ENCODE data around the gene HPSE2.

Gene HPSE2

DNA sequence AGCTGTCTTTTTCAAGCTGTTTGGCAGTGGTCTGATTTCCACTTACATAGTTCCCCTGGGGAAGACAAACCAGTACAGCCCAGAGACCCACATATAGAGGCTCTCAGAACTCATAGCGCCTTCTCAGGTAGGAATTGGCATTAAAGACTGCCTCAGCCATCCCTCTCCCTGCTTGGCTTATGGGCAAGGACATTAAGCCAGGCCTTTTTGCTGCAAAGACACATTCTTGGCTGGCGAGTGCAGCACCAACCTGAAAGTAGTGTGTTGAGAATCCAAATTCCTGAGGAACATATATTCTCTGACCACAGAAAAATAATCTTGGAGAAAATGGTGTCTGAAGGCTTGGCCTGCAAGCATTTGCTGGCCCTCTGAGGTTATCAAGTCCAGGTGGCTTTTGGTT lies 749.7 kb downstream of the HPSE2 start:
- H3K4me1 Mint-ChIP-seq (ENCODE audit: low read depth): peaks cover 5% of the 10 kb centered on the region
- H3K27ac Mint-ChIP-seq: no peak overlapping the region
- no peaks in the 10 kb centered on the region for H3K9me3 Mint-ChIP-seq (ENCODE audit: low read depth)
- no peak overlapping the region for H3K4me3 Mint-ChIP-seq
- peaks cover 5% of the 10 kb centered on the region for H3K27me3 Mint-ChIP-seq
- H3K36me3 Mint-ChIP-seq: no peaks in the 10 kb centered on the region

GRCh38 chr10:98483658-98484057 lies 752.0 kb downstream of the HPSE2 start:
- Mint-ChIP-seq H3K4me3 (no peak overlapping the region), H3K36me3 (no peaks in the 10 kb centered on the region), H3K4me1 (ENCODE audit: low read depth) (peaks cover 12% of the 10 kb centered on the region), H3K27me3 (peaks cover 5% of the 10 kb centered on the region), H3K27ac (no peak overlapping the region), H3K9me3 (ENCODE audit: low read depth) (no peaks in the 10 kb centered on the region)

DNA sequence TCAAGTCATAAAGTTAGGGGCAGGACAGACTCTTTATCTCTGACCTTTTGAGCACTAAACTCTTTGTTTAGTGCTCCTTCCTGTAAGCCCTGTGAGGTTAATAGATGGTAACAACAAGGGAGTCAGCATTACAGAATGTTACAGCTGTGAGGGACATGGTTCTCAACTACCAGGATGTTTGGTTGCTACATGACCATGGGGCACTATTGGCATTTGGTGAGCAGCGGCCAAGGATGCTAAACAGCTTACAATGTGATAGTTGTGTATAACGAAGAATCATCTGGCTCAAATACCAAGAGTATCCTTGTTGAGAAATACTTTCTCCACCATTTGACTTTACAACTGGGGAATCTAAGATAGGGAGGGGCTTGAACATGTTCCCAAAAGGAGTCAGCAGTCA lies 753.6 kb downstream of the HPSE2 start:
- H3K4me1 Mint-ChIP-seq (ENCODE audit: low read depth): peaks cover 15% of the 10 kb centered on the region
- peaks cover 5% of the 10 kb centered on the region for H3K27me3 Mint-ChIP-seq
- no peaks in the 10 kb centered on the region for H3K9me3 Mint-ChIP-seq (ENCODE audit: low read depth)
- no peak overlapping the region for H3K27ac Mint-ChIP-seq
- H3K4me3 Mint-ChIP-seq: no peak overlapping the region
- H3K36me3 Mint-ChIP-seq: no peaks in the 10 kb centered on the region

DNA sequence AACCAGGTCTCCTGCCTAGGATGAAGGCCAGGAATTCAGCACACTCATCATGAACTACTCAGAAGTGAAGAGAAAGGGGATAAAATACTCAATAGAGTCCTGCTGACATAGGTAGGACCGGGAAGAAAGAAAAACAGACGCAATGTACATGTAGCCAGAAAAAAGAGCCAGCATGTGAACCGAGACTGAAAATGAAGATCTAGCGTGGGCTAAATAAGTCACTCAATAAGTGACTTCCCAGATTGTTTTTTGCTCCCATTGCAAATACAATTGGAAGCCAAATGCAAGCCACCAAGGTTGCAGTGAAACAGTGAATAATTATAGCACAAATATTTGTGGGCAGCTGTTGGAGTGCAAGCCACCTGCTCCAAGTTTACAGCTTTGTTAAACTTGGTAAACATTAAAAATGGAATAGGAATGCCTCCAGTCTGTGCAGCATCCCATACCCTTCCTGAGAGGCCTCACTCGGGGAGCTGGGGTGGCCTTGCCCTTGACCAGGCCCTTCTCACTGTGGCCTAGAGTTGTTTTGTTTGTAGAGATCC lies 754.2 kb downstream of the HPSE2 start:
- Mint-ChIP-seq H3K9me3 (ENCODE audit: low read depth) (no peaks in the 10 kb centered on the region), H3K36me3 (no peaks in the 10 kb centered on the region), H3K27me3 (peaks cover 5% of the 10 kb centered on the region), H3K4me3 (no peak overlapping the region), H3K27ac (no peak overlapping the region), H3K4me1 (ENCODE audit: low read depth) (peaks cover 15% of the 10 kb centered on the region)

- no peak overlapping the region for H3K4me3 Mint-ChIP-seq
- H3K36me3 Mint-ChIP-seq: no peaks in the 10 kb centered on the region
- no peaks in the 10 kb centered on the region for H3K27me3 Mint-ChIP-seq
- no peak overlapping the region for H3K27ac Mint-ChIP-seq
- peaks cover 15% of the 10 kb centered on the region for H3K4me1 Mint-ChIP-seq (ENCODE audit: low read depth)
- no peaks in the 10 kb centered on the region for H3K9me3 Mint-ChIP-seq (ENCODE audit: low read depth)
Observed at GRCh38 chr10:98478430-98479222, 757.0 kb downstream of the HPSE2 start.

- no peak overlapping the region for H3K27ac Mint-ChIP-seq
- no peak overlapping the region for H3K4me3 Mint-ChIP-seq
- H3K9me3 Mint-ChIP-seq (ENCODE audit: low read depth): no peaks in the 10 kb centered on the region
- peaks cover 15% of the 10 kb centered on the region for H3K4me1 Mint-ChIP-seq (ENCODE audit: low read depth)
- no peaks in the 10 kb centered on the region for H3K27me3 Mint-ChIP-seq
- H3K36me3 Mint-ChIP-seq: no peaks in the 10 kb centered on the region
Observed at GRCh38 chr10:98477861-98478260, 757.8 kb downstream of the HPSE2 start.

DNA sequence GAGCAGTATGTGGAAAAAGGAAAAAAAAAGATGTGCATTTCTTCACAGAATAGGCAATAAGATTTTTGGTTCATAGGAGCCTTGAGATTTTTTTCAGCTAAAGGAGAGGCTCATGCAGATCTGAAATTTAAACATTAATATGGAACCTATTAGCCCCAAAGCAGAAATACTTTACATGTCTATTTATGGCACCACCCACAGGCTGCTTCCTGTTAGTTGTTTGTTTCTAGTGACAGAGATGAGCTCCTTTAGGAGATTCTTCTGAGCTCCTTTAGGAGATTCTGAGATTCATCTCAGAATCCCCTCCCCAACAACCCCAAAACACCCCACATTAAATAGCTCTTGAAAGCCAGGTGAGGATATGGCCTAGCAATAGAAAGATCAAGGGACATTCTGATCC lies 761.0 kb downstream of the HPSE2 start:
- H3K36me3 Mint-ChIP-seq: no peaks in the 10 kb centered on the region
- peaks cover 2% of the 10 kb centered on the region for H3K27me3 Mint-ChIP-seq
- H3K4me1 Mint-ChIP-seq (ENCODE audit: low read depth): peaks cover 10% of the 10 kb centered on the region
- H3K4me3 Mint-ChIP-seq: no peak overlapping the region
- H3K27ac Mint-ChIP-seq: no peak overlapping the region
- H3K9me3 Mint-ChIP-seq (ENCODE audit: low read depth): no peaks in the 10 kb centered on the region

DNA sequence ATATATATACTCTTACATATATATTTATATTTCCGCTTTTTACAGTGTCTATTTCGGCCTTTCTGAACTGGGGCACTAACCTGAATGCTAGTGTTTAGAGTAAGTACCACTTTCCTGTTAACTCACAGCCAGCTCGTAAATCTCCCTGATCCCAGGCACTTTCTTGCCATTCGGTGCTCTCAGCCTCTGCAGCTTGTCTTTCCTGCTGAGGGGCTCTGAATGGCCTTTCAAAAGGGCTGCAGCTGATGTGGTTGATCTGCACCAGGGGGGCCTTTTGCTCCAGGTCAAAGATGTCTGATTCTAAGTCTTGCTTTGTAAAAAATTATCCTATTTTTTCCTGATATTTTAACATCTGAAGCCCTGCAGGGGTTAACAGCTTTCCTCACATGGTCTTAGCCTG lies 763.5 kb downstream of the HPSE2 start:
- H3K9me3 Mint-ChIP-seq (ENCODE audit: low read depth): no peaks in the 10 kb centered on the region
- H3K4me1 Mint-ChIP-seq (ENCODE audit: low read depth): peaks cover 2% of the 10 kb centered on the region

GRCh38 chr10:98470850-98471249 lies 764.8 kb downstream of the HPSE2 start:
- Mint-ChIP-seq H3K4me3 (no peak overlapping the region), H3K27ac (no peak overlapping the region), H3K9me3 (ENCODE audit: low read depth) (no peaks in the 10 kb centered on the region), H3K4me1 (ENCODE audit: low read depth) (peaks cover 2% of the 10 kb centered on the region), H3K36me3 (no peaks in the 10 kb centered on the region), H3K27me3 (peaks cover 2% of the 10 kb centered on the region)

More for the DNA sequence above, 763.5 kb downstream of the HPSE2 start:
- H3K4me3 Mint-ChIP-seq: no peak overlapping the region
- no peak overlapping the region for H3K27ac Mint-ChIP-seq
- peaks cover 2% of the 10 kb centered on the region for H3K27me3 Mint-ChIP-seq
- H3K36me3 Mint-ChIP-seq: no peaks in the 10 kb centered on the region

DNA sequence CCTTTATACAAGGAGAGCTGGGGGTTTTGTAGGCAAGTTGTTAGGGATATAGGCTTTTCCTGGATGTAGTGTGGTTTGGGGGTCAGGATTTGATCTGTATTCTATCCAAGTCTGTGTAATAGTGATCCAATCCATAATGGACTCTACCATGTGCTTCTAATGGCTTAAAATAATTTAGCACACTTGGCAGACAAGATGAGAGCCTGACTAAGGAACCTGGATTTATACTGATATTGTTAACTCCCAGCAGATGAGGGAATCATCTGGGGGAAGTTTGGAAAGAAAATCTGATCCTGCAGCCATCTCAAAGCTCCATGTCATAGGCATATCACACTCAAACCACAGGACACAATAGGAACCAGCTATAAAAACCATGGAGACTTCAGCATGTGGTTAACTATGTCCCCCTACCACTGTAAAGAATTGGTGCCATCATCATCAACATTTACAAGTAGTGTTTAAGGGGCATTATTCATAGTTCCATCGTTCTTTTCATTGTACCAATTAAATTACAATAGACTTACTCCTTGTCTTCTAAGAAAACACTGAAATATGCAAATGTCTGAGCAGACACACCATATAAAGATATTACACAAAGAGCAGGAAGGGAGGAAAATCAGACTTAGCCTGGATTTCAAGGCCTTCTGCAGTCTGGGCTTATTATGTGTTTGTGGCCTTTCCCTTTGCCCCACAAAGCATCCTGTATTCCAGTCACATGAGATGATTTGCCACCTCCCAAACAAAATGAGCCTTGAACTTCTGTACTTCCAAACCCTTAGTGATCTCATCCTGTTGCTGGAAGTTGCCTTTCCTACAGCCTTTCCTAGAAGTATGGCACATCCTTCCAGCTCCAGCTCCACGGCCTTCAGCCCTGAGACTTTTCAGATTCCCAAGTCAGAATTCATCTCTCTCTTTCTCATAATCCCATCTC lies 766.4 kb downstream of the HPSE2 start:
- Mint-ChIP-seq H3K4me1 (ENCODE audit: low read depth) (peaks cover 2% of the 10 kb centered on the region), H3K27me3 (peaks cover 2% of the 10 kb centered on the region), H3K9me3 (ENCODE audit: low read depth) (no peaks in the 10 kb centered on the region), H3K4me3 (peak overlapping the region; percentile 83), H3K27ac (no peak overlapping the region), H3K36me3 (no peaks in the 10 kb centered on the region)

DNA sequence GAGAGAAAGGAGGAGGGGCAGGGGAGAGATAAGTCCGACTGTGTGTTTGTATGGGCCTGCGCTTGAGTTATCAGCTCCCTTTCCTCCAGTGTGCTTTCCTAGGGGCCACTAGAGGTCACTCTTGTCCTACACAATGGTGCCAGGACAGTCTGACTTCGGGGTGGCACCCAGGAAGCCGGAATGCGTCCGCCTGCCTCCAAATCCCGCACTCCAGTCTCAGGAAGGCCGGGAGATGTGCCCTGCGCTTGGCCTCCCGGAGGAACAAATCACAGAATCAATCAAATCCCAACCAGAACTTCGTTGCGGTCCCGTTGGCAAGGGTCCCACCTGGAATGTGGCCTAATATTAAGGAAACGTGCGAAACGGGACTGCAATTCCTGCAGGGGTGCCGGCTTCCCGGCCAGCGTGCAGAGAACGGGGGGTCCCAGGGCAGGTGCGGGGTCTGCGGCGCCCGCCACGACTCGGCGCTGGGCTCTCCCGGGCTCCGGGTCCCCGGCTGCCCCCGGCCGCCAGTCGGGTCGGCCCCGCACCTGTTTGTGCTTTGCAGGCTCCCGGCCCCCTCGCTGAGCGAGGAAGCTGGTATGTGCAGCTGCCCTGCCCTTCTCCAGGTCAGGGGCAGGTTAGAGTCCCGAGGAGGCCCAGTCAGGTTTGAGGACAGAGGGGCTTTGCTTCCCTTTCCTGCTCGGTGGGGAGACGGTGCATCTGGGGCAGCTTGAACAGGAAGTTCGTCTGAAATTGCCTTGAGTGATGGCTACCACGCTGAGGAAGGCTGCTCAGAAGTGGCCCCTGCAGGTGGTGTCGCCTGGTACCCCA lies 767.9 kb downstream of the HPSE2 start:
- Mint-ChIP-seq H3K36me3 (no peaks in the 10 kb centered on the region), H3K4me1 (ENCODE audit: low read depth) (peaks cover 2% of the 10 kb centered on the region), H3K4me3 (peak overlapping the region; percentile 96), H3K27me3 (peaks cover 6% of the 10 kb centered on the region), H3K27ac (peak overlapping the region; percentile 79), H3K9me3 (ENCODE audit: low read depth) (no peaks in the 10 kb centered on the region)

GRCh38 chr10:98466861-98467505 lies 768.7 kb downstream of the HPSE2 start:
- Mint-ChIP-seq H3K36me3 (no peaks in the 10 kb centered on the region), H3K4me3 (peak overlapping the region; percentile 96), H3K27me3 (peaks cover 6% of the 10 kb centered on the region), H3K4me1 (ENCODE audit: low read depth) (peaks cover 2% of the 10 kb centered on the region), H3K9me3 (ENCODE audit: low read depth) (no peaks in the 10 kb centered on the region), H3K27ac (no peak overlapping the region)

DNA sequence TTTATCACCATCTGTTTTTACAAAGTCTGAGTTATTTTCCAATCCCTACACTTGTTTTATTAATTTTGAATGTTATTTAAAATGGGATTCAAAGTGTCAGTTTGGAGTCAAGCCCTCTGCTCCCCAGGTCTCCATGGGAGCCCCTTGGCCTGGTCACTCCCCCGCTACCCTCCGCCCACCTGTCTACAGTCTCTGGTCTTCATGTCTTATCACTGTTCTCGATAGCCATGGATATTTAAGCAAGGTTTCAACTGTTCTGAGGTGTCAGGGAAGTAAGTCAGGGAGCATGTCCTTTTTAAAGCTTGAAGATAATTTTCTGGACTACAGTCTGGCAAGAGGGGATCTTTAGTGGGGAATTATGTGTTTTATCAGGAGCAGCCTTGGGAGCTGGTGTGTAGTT lies 769.8 kb downstream of the HPSE2 start:
- Mint-ChIP-seq H3K4me1 (ENCODE audit: low read depth) (peaks cover 2% of the 10 kb centered on the region), H3K27ac (no peak overlapping the region), H3K27me3 (peaks cover 6% of the 10 kb centered on the region), H3K36me3 (no peaks in the 10 kb centered on the region), H3K9me3 (ENCODE audit: low read depth) (no peaks in the 10 kb centered on the region), H3K4me3 (no peak overlapping the region)
